Transverse colon (tissue), 4 donors: Measurements from ENCODE around the gene DIPK1B.

Experiments
- CTCF ChIP-seq, 5 experiments: fragments of 200-600 bp in 3 of 5; fragments of 450-650 bp in 2 of 5; sonication (generic) in 3 of 5; IDR thresholded peaks; 1 replicate in 2 of 5; 2 replicates in 3 of 5; pipeline ENCODE4 v1.5.1; 2016 to 2017; ENCODE audit warnings: antibody characterized with exemption in 5 of 5, inconsistent platforms in 3 of 5, mild to moderate bottlenecking in 2 of 5, moderate library complexity in 1 of 5
- EP300 ChIP-seq: sonication (generic); formaldehyde crosslinking; IDR thresholded peaks from one replicate; pipeline ENCODE4 v1.6.1; 2017; ENCODE audit warnings: antibody characterized with exemption, low read depth
- POLR2A ChIP-seq: fragments of 450-650 bp; IDR thresholded peaks from one replicate; pipeline ENCODE4 v1.6.1; 2016; ENCODE audit warnings: antibody characterized with exemption, mild to moderate bottlenecking, moderate library complexity
- POLR2AphosphoS5 ChIP-seq, 3 donors: sonication (generic); formaldehyde crosslinking; IDR thresholded peaks; one replicate each; pipeline ENCODE4 v1.6.1; 2016; ENCODE audit warnings: antibody characterized with exemption in 3 of 3

GRCh38 chr9:136710543-136710942 lies 1.8 kb upstream of the DIPK1B start:
- no peak for TF ChIP-seq POLR2A
- TF ChIP-seq CTCF (IDR thresholded peaks at IDR 0.05) = no peak
- no peak for TF ChIP-seq POLR2AphosphoS5 (IDR thresholded peaks at IDR 0.05)
- TF ChIP-seq EP300 = no peak
